Measurements from ENCODE around the gene DNMT1.

DNMT1 gene

GRCh38 chr19:10089801-10090375 lies 104.9 kb downstream of the DNMT1 start:
- DNase-seq = no peak

GRCh38 chr19:10088949-10089554 lies 105.7 kb downstream of the DNMT1 start:
- no peak for DNase-seq
- intact Hi-C loops (cut with DNase I) = no loop called here

More at GRCh38 chr19:10089801-10090375, 104.9 kb downstream of the DNMT1 start:
- intact Hi-C loops (cut with DNase I) = loop anchor here (10.0 kb wide), 1 partner anchor 155 kb away; the partner anchor contains the start of gene OLFM2

GRCh38 chr19:10087296-10088061 lies 107.3 kb downstream of the DNMT1 start:
- intact Hi-C loops (cut with DNase I) = no loop called here
- no peak for DNase-seq

- DNase-seq = peak in 1 of 42 donors; percentile 9
- intact Hi-C loops (cut with DNase I) = no loop called here
These were observed 108.1 kb downstream of the DNMT1 start for GRCh38 chr19:10086591-10087192.

- DNase-seq = peak; percentile 14 to 86 (median 70)
- intact Hi-C loops (cut with DNase I) = no loop called here
These were observed 108.8 kb downstream of the DNMT1 start, which contains the start of gene SHFL for GRCh38 chr19:10085641-10086590. Gene SHFL, plus strand, starts transcription at chr19:10086317. Its CDS starts 111 bp downstream, at chr19:10086428.

GRCh38 chr19:10084803-10085202 lies 110.0 kb downstream of the DNMT1 start:
- DNase-seq = no peak
- intact Hi-C loops (cut with DNase I) = no loop called here

GRCh38 chr19:10083911-10084310 lies 110.8 kb downstream of the DNMT1 start:
- no peak for DNase-seq
- intact Hi-C loops (cut with DNase I) = no loop called here
